GM12878 (cell line): ENCODE results near the gene PRUNE1. TPM values are rescaled to one million over a fixed set of nuclear protein-coding genes. Genes with fewer than 3 reads are reported as not detected.

ENCODE experiments used
- ATAC-seq: fragments of 200-7000 bp; cut with Tn5 transposase; 3 replicates; pipeline ENCODE4 v1.9.1; 2020; ENCODE audit warnings: mild to moderate bottlenecking, moderate library complexity
- BruUV-seq: library from RNA; stranded (reverse); fragments of 400-500 nt; replicated peaks from 2 replicates; lab custom pipeline; 2021; lab: Mats Ljungman, UMichigan
- CTCF ChIA-PET: fragments of 300-600 bp; sonication (Branson Sonifier 250); formaldehyde crosslinking; extraction: SDS; loops from one replicate; lab custom pipeline; 2021; ENCODE audit warnings: inconsistent platforms; lab: Yijun Ruan, JAX
- POLR2A ChIA-PET: fragments of 350-600 bp; formaldehyde crosslinking; extraction: SDS; loops from one replicate; lab custom pipeline; 2021; ENCODE audit warnings: inconsistent platforms; lab: Charles Lee
- RAD21 ChIA-PET: fragments of 300-600 bp; sonication (Branson Sonifier 250); formaldehyde crosslinking; loops from one replicate; lab custom pipeline; 2023; ENCODE audit warnings: antibody characterized with exemption; ENCODE audit not compliant: unreplicated experiment; lab: Charles Lee
- SMC1A ChIA-PET: fragments of 300-600 bp; sonication (Branson Sonifier 250); formaldehyde crosslinking; loops from one replicate; lab custom pipeline; 2023; ENCODE audit not compliant: unreplicated experiment, uncharacterized antibody; lab: Charles Lee
- DNase-seq: peaks from one replicate; pipeline ENCODE4 v3.0.0-alpha.2; 2011; ENCODE audit warnings: low read depth, low spot score
- FAIRE-seq: peaks from 3 replicates; lab custom pipeline; 2011; peaks lifted over from hg19 to GRCh38; lab: Jason Lieb, UNC
- H2AFZ ChIP-seq: 2 replicates; pipeline ENCODE4 v1.6.0; 2011; ENCODE audit warnings: low read depth, low read length, control low read depth; ENCODE audit not compliant: control insufficient read depth
- H3K27ac ChIP-seq: 2 replicates; pipeline ENCODE4 v1.5.1; 2011; ENCODE audit warnings: control low read depth; ENCODE audit not compliant: control insufficient read depth, insufficient read depth
- H3K27me3 ChIP-seq, 2 experiments: replicated peaks in 1 of 2; 2 replicates each; pipeline versions ENCODE4 v1.6.0 to v1.6.1; 2011; ENCODE audit warnings: low read length in 1 of 2; ENCODE audit not compliant: control insufficient read depth in 2 of 2, insufficient read depth in 2 of 2
- H3K36me3 ChIP-seq, 2 experiments: 2 replicates each; pipeline ENCODE4 v1.5.1; 2011; ENCODE audit warnings: low read length in 1 of 2; ENCODE audit not compliant: control insufficient read depth in 2 of 2, insufficient read depth in 2 of 2
- H3K4me1 ChIP-seq: 2 replicates; pipeline ENCODE4 v1.6.1; 2011; ENCODE audit warnings: mild to moderate bottlenecking, low read length, moderate library complexity, mixed read lengths; ENCODE audit not compliant: control insufficient read depth, insufficient read depth
- H3K4me2 ChIP-seq: 2 replicates; pipeline ENCODE4 v1.6.0; 2011; ENCODE audit warnings: control low read depth; ENCODE audit not compliant: control insufficient read depth, insufficient read depth
- H3K4me3 ChIP-seq: fragments of 200-600 bp; sonication (generic); 2 replicates; pipeline ENCODE4 v1.5.1; 2016
- H3K79me2 ChIP-seq: 2 replicates; pipeline ENCODE4 v1.6.0; 2011; ENCODE audit warnings: low read length; ENCODE audit not compliant: control insufficient read depth, insufficient read depth
- H3K9ac ChIP-seq: 2 replicates; pipeline ENCODE4 v1.8.0; 2011; ENCODE audit warnings: low read length, control low read depth, mixed read lengths; ENCODE audit not compliant: control insufficient read depth, insufficient read depth
- H3K9me3 ChIP-seq: replicated peaks from 3 replicates; pipeline ENCODE4 v1.5.1; 2011; ENCODE audit warnings: mild to moderate bottlenecking, low read length; ENCODE audit not compliant: control insufficient read depth, insufficient read depth
- H4K20me1 ChIP-seq: 2 replicates; pipeline ENCODE4 v1.6.0; 2011; ENCODE audit not compliant: control insufficient read depth, insufficient read depth
- DPF2 ChIP-seq: fragments of 450-650 bp; IDR thresholded peaks from 2 replicates; pipeline ENCODE4 v1.6.1; 2017; ENCODE audit warnings: mild to moderate bottlenecking
- EED ChIP-seq: sonication (generic); IDR thresholded peaks from 2 replicates; pipeline ENCODE4 v1.6.1; 2016; ENCODE audit warnings: antibody characterized with exemption, low read depth
- FOXK2 ChIP-seq: fragments of 450-650 bp; IDR thresholded peaks from 2 replicates; pipeline ENCODE4 v1.6.1; 2017; ENCODE audit warnings: mild to moderate bottlenecking, moderate library complexity
- MXI1 ChIP-seq: fragments of 150-350 bp; IDR thresholded peaks from 2 replicates; pipeline ENCODE4 v1.6.1; 2011; ENCODE audit warnings: low read depth, mild to moderate bottlenecking, inconsistent platforms, low read length, improper control_type of control experiment
- MYC ChIP-seq: IDR thresholded peaks from 2 replicates; pipeline ENCODE4 v1.6.1; 2011; ENCODE audit warnings: mild to moderate bottlenecking, low read length, moderate library complexity, inconsistent platforms; ENCODE audit not compliant: insufficient read depth, insufficient replicate concordance, insufficient read length, severe bottlenecking
- NFXL1 ChIP-seq: fragments of 450-650 bp; IDR thresholded peaks from 2 replicates; pipeline ENCODE4 v1.6.1; 2017; ENCODE audit warnings: antibody characterized with exemption, mild to moderate bottlenecking, borderline replicate concordance
- NFYB ChIP-seq: IDR thresholded peaks from 2 replicates; pipeline ENCODE4 v1.6.1; 2011; ENCODE audit warnings: low read depth, mild to moderate bottlenecking, low read length, improper control_type of control experiment, moderate library complexity; ENCODE audit not compliant: insufficient read depth
- POLR2AphosphoS5 ChIP-seq: IDR thresholded peaks from 2 replicates; pipeline ENCODE4 v1.6.1; 2011; ENCODE audit warnings: mild to moderate bottlenecking, low read length, inconsistent platforms
- POU2F2 ChIP-seq: IDR thresholded peaks from 3 replicates; pipeline ENCODE4 v1.6.1; 2011; ENCODE audit warnings: low read depth, mild to moderate bottlenecking, low read length, borderline replicate concordance
- RB1 ChIP-seq: fragments of 450-650 bp; formaldehyde crosslinking; IDR thresholded peaks from 2 replicates; pipeline ENCODE4 v1.6.1; 2017; ENCODE audit warnings: mild to moderate bottlenecking, borderline replicate concordance
- SMC3 ChIP-seq: IDR thresholded peaks from 2 replicates; pipeline ENCODE4 v1.6.1; 2011; ENCODE audit warnings: low read length, improper control_type of control experiment, borderline replicate concordance
- TCF7 ChIP-seq: IDR thresholded peaks from 2 replicates; pipeline ENCODE4 v1.6.1; 2014; ENCODE audit warnings: antibody characterized with exemption, borderline replicate concordance
- YBX1 ChIP-seq: fragments of 450-650 bp; IDR thresholded peaks from 2 replicates; pipeline ENCODE4 v1.6.1; 2016; ENCODE audit warnings: antibody characterized with exemption
- ZNF622 ChIP-seq: fragments of 450-650 bp; IDR thresholded peaks from 2 replicates; pipeline ENCODE4 v1.6.1; 2017; ENCODE audit warnings: mild to moderate bottlenecking, inconsistent platforms
- WGBS: methylation state at CpG from one replicate; pipeline ENCODE4 v1.1.6; 2016; ENCODE audit warnings: low lambda C conversion rate; ENCODE audit not compliant: insufficient replicate concordance, insufficient coverage; ENCODE audit errors: missing lambda C conversion rate; 5-methylcytosine and 5-hydroxymethylcytosine counted together
- in situ Hi-C: fragments of 300-500 bp; cut with MboI; formaldehyde crosslinking; loops from 9 replicates; pipeline ENCODE4 v1.14.3; 2018; ENCODE audit warnings: mixed read lengths
- intact Hi-C: fragments of 100-400 bp; cut with micrococcal nuclease; formaldehyde crosslinking; loops from one replicate; pipeline ENCODE4 v1.14.2; 2022; ENCODE audit not compliant: unreplicated experiment
- polyA plus RNA-seq, 11 experiments: library from polyadenylated mRNA; depleted of rRNA in 4 of 11; unstranded in 6 of 11; stranded (reverse) in 5 of 11; fragments of >200 nt; fragmentation: Nextera tagmentation in 4 of 11; fragmentation: Illumina TruSeq in 1 of 11; extraction: Ambion mirVana in 4 of 11; extraction: Trizol in 1 of 11; gene quantifications; 1 replicate in 1 of 11; 2 replicates in 10 of 11; pipeline versions ENCODE4 v1.2.1 to v1.2.3, GENCODE V29; 2011 to 2016; ENCODE audit warnings: inconsistent platforms in 2 of 11, missing spikeins in 2 of 11, low read depth in 1 of 11
- total RNA-seq, 4 experiments: library from RNA; depleted of rRNA in 3 of 4; stranded (reverse); fragments of >200 nt in 3 of 4; fragmentation: Illumina TruSeq in 1 of 4; extraction: Trizol in 1 of 4; gene quantifications; 2 replicates each; pipeline versions ENCODE4 v1.2.1 to v1.2.3, GENCODE V29; 2013 to 2021
- TF ChIP-seq, protein P1 (sequence below): fragments of 450-650 bp; IDR thresholded peaks from 2 replicates; pipeline ENCODE4 v1.6.1; 2017; ENCODE audit warnings: mild to moderate bottlenecking
- TF ChIP-seq, protein P2 (sequence below): fragments of 450-650 bp; IDR thresholded peaks from 2 replicates; pipeline ENCODE4 v1.6.1; 2016; ENCODE audit warnings: mild to moderate bottlenecking
- TF ChIP-seq, protein P3 (sequence below): fragments of 450-650 bp; IDR thresholded peaks from 2 replicates; pipeline ENCODE4 v1.6.1; 2017; ENCODE audit warnings: mild to moderate bottlenecking, low read depth, inconsistent platforms; ENCODE audit not compliant: poor library complexity, severe bottlenecking
- TF ChIP-seq, protein P4 (sequence below): fragments of 450-650 bp; IDR thresholded peaks from 2 replicates; pipeline ENCODE4 v1.6.1; 2016; ENCODE audit warnings: mild to moderate bottlenecking

The PRUNE1 gene
- total and polyA plus RNA-seq, 10 of the 15 experiments (the other 5 are each of a cell fraction or from before 2014, with no cell fraction given) = 4.7 to 24.5 (median 12.4) TPM

GRCh38 chr1:150966011-150966410 is 42.2 kb upstream of the PRUNE1 start (continued):
- TF ChIP-seq, protein P1, sequence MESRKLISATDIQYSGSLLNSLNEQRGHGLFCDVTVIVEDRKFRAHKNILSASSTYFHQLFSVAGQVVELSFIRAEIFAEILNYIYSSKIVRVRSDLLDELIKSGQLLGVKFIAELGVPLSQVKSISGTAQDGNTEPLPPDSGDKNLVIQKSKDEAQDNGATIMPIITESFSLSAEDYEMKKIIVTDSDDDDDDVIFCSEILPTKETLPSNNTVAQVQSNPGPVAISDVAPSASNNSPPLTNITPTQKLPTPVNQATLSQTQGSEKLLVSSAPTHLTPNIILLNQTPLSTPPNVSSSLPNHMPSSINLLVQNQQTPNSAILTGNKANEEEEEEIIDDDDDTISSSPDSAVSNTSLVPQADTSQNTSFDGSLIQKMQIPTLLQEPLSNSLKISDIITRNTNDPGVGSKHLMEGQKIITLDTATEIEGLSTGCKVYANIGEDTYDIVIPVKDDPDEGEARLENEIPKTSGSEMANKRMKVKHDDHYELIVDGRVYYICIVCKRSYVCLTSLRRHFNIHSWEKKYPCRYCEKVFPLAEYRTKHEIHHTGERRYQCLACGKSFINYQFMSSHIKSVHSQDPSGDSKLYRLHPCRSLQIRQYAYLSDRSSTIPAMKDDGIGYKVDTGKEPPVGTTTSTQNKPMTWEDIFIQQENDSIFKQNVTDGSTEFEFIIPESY = no peak
- TF ChIP-seq EED = no peak
- no peak for TF ChIP-seq DPF2
- TF ChIP-seq RB1 = no peak
- TF ChIP-seq, all 136 proteins: peak for 0

DNA sequence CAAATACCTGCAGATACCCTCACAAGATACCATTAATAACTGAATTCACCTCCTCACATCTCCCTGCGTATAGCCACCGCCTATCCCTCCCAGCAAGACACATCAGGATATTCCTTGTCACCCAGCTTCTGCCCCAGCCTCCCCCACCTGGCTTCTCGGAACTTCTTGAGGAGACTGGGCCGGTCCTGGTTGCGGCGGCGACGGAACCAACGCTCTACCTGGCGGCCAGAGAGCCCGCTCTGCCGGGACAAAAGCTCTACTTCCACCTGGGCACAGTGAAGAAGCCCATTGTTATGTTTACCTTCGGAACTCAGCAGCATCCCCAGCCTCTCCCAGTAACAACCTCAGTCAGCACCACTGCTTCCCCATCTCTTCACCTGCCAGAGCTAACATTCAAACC is 40.3 kb upstream of the PRUNE1 start:
- H3K4me3 ChIP-seq = no peak overlapping the region
- peaks cover 7% of the 10 kb centered on the region; the same call in 1 of the 2 replicates for H3K4me1 ChIP-seq
- ChIA-PET CTCF (interaction anchor here (0.6 to 1.1 kb wide), 2 partner anchors 10 to 17 kb away, joined by 3 to 4 read pairs; no protein-coding TSS in a partner anchor), POLR2A (interaction anchor here (0.6 kb wide), 1 partner anchor 70 kb away, joined by 5 read pairs; no protein-coding TSS in a partner anchor), SMC1A (no interaction called here), RAD21 (no interaction called here)
- H3K27me3 ChIP-seq = no peaks in the 10 kb centered on the region
- intact Hi-C loops (no loop called here), in situ Hi-C loops (no loop called here)
- peaks cover 23% of the 10 kb centered on the region for H3K79me2 ChIP-seq
- H3K4me2 ChIP-seq = no peak overlapping the region
- 99% methylated on average over 13 of the region's 13 CpGs for WGBS
- no peak overlapping the region for H3K27ac ChIP-seq
- ATAC-seq (no peak), DNase-seq (no peak), FAIRE-seq (no peak)
- no TSS peak for BruUV-seq
- H3K9ac ChIP-seq = no peak overlapping the region
- H4K20me1 ChIP-seq = no peaks in the 10 kb centered on the region
- TF ChIP-seq POU2F2 (no peak), MXI1 (no peak), FOXK2 (no peak), EED (no peak), POLR2AphosphoS5 (no peak), NFYB (no peak), MYC (no peak), YBX1 (no peak), ZNF622 (no peak), NFXL1 (no peak), TCF7 (no peak), SMC3 (no peak)
- TF ChIP-seq, protein P2, sequence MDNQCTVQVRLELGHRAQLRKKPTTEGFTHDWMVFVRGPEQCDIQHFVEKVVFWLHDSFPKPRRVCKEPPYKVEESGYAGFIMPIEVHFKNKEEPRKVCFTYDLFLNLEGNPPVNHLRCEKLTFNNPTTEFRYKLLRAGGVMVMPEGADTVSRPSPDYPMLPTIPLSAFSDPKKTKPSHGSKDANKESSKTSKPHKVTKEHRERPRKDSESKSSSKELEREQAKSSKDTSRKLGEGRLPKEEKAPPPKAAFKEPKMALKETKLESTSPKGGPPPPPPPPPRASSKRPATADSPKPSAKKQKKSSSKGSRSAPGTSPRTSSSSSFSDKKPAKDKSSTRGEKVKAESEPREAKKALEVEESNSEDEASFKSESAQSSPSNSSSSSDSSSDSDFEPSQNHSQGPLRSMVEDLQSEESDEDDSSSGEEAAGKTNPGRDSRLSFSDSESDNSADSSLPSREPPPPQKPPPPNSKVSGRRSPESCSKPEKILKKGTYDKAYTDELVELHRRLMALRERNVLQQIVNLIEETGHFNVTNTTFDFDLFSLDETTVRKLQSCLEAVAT = no peak
- TF ChIP-seq, protein P3, sequence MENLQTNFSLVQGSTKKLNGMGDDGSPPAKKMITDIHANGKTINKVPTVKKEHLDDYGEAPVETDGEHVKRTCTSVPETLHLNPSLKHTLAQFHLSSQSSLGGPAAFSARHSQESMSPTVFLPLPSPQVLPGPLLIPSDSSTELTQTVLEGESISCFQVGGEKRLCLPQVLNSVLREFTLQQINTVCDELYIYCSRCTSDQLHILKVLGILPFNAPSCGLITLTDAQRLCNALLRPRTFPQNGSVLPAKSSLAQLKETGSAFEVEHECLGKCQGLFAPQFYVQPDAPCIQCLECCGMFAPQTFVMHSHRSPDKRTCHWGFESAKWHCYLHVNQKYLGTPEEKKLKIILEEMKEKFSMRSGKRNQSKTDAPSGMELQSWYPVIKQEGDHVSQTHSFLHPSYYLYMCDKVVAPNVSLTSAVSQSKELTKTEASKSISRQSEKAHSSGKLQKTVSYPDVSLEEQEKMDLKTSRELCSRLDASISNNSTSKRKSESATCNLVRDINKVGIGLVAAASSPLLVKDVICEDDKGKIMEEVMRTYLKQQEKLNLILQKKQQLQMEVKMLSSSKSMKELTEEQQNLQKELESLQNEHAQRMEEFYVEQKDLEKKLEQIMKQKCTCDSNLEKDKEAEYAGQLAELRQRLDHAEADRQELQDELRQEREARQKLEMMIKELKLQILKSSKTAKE = no peak
- TF ChIP-seq, protein P4, sequence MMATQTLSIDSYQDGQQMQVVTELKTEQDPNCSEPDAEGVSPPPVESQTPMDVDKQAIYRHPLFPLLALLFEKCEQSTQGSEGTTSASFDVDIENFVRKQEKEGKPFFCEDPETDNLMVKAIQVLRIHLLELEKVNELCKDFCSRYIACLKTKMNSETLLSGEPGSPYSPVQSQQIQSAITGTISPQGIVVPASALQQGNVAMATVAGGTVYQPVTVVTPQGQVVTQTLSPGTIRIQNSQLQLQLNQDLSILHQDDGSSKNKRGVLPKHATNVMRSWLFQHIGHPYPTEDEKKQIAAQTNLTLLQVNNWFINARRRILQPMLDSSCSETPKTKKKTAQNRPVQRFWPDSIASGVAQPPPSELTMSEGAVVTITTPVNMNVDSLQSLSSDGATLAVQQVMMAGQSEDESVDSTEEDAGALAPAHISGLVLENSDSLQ = no peak
- no peaks in the 10 kb centered on the region for H3K9me3 ChIP-seq
- peaks cover 22 to 27% of the 10 kb centered on the region in 2 experiments for H3K36me3 ChIP-seq
- H2AFZ ChIP-seq = no peak overlapping the region
